ENCODE data around the gene ARSJ. TPM values are rescaled to one million over a fixed set of nuclear protein-coding genes. Genes with fewer than 3 reads are reported as not detected.
A peak's percentile ranks its signal among the peaks of the same experiment; 100 is the strongest.

The ARSJ gene
- total RNA-seq, 1 experiment from 2014 or later, result 8.8 TPM

GRCh38 chr4:113901994-113902787, 77.3 kb downstream of the ARSJ start:
- DNase-seq (ENCODE audit: low spot score), result no peak

- no peak for DNase-seq (ENCODE audit: low spot score)
These were observed 80.0 kb downstream of the ARSJ start for GRCh38 chr4:113899271-113900070.

GRCh38 chr4:113893546-113893945, 85.9 kb downstream of the ARSJ start:
- DNase-seq (ENCODE audit: low spot score), result no peak

GRCh38 chr4:113888006-113888405, 91.4 kb downstream of the ARSJ start:
- DNase-seq (ENCODE audit: low spot score), result no peak

GRCh38 chr4:113885291-113885690, 94.2 kb downstream of the ARSJ start:
- DNase-seq (ENCODE audit: low spot score), result no peak

- DNase-seq (ENCODE audit: low spot score), result no peak
These were observed 94.8 kb downstream of the ARSJ start for GRCh38 chr4:113884655-113885054.

- peak; percentile 5 for DNase-seq (ENCODE audit: low spot score)
These were observed 96.8 kb downstream of the ARSJ start for GRCh38 chr4:113882668-113883067.

GRCh38 chr4:113881256-113881655, 98.2 kb downstream of the ARSJ start:
- peak; percentile 22 for DNase-seq (ENCODE audit: low spot score)

- DNase-seq (ENCODE audit: low spot score), result no peak
These were observed 99.0 kb downstream of the ARSJ start for GRCh38 chr4:113880240-113881028.

GRCh38 chr4:113878668-113879067, 100.8 kb downstream of the ARSJ start:
- peak; percentile 77 for DNase-seq (ENCODE audit: low spot score)

- DNase-seq (ENCODE audit: low spot score), result no peak
These were observed 105.0 kb downstream of the ARSJ start for GRCh38 chr4:113874480-113874879.

- no peak for DNase-seq (ENCODE audit: low spot score)
These were observed 105.9 kb downstream of the ARSJ start for GRCh38 chr4:113873508-113873907.

- DNase-seq (ENCODE audit: low spot score), result peak; percentile 34
These were observed 106.8 kb downstream of the ARSJ start for GRCh38 chr4:113872426-113873260.

GRCh38 chr4:113871080-113871479, 108.4 kb downstream of the ARSJ start:
- no peak for DNase-seq (ENCODE audit: low spot score)

- peak; percentile 82 for DNase-seq (ENCODE audit: low spot score)
These were observed 109.6 kb downstream of the ARSJ start for GRCh38 chr4:113869743-113870375.

GRCh38 chr4:113866611-113867010, 112.8 kb downstream of the ARSJ start:
- DNase-seq (ENCODE audit: low spot score), result no peak

- no peak for DNase-seq (ENCODE audit: low spot score)
These were observed 120.5 kb downstream of the ARSJ start for GRCh38 chr4:113858924-113859323.

- DNase-seq (ENCODE audit: low spot score), result no peak
These were observed 127.6 kb downstream of the ARSJ start for GRCh38 chr4:113851816-113852215.

Measured in A172 (cell line).